Measurements from ENCODE around the gene MERTK.

Gene MERTK

DNA sequence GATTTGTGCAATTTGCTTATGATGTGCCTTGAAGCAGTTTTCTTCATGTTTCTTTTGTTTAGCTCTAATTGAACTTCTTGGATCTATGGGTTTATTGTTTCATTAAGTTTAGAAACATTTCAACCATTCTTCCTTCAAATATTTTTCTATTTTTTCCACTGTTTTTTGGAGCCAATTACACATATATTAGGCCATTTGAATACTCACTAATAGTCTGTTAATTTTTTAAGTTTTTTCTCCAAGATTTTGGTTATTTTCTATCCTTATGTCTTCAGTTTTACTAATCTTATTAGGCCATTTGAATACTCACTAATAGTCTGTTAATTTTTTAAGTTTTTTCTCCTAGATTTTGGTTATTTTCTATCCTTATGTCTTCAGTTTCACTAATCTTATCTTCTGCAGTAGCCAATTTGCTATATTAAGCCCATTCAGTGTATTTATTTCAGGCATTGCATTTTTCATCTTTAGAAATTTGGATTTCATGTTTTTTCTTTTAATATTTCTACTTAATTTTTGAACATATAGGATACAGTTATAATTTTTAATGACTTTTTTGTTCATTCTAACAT, 147.1 kb downstream of the MERTK start:
- Histone ChIP-seq H3K9me3 (ENCODE audit: insufficient read depth, low read depth, low read length) (no peaks in the 10 kb centered on the region), H3K4me1 (ENCODE audit: insufficient read depth, low read length, poor library complexity, severe bottlenecking) (no peaks in the 10 kb centered on the region), H3K4me3 (ENCODE audit: low read length, poor library complexity, severe bottlenecking) (no peak overlapping the region), H3K27me3 (ENCODE audit: insufficient read depth, low read length, poor library complexity, severe bottlenecking) (no peaks in the 10 kb centered on the region), H3K4me2 (ENCODE audit: low read depth, low read length, poor library complexity, severe bottlenecking) (no peak overlapping the region), H3K9me2 (replicated peaks; ENCODE audit: low read depth, low read length) (no peaks in the 10 kb centered on the region), H3F3A (ENCODE audit: low read depth) (no peaks in the 10 kb centered on the region), H3K36me3 (ENCODE audit: insufficient read depth, low read length) (no peaks in the 10 kb centered on the region), H2AFZ (ENCODE audit: low read length) (no peak overlapping the region), H4K20me1 (ENCODE audit: insufficient read depth, low read length, poor library complexity, severe bottlenecking) (no peaks in the 10 kb centered on the region), H3K9ac (ENCODE audit: low read depth, low read length, poor library complexity, severe bottlenecking) (no peak overlapping the region), H3K79me2 (ENCODE audit: insufficient read depth, low read length) (no peaks in the 10 kb centered on the region)
- TF ChIP-seq EZH2phosphoT487 (IDR thresholded peaks at IDR 0.05; ENCODE audit: borderline replicate concordance) = no peak
- TF ChIP-seq, protein P1, sequence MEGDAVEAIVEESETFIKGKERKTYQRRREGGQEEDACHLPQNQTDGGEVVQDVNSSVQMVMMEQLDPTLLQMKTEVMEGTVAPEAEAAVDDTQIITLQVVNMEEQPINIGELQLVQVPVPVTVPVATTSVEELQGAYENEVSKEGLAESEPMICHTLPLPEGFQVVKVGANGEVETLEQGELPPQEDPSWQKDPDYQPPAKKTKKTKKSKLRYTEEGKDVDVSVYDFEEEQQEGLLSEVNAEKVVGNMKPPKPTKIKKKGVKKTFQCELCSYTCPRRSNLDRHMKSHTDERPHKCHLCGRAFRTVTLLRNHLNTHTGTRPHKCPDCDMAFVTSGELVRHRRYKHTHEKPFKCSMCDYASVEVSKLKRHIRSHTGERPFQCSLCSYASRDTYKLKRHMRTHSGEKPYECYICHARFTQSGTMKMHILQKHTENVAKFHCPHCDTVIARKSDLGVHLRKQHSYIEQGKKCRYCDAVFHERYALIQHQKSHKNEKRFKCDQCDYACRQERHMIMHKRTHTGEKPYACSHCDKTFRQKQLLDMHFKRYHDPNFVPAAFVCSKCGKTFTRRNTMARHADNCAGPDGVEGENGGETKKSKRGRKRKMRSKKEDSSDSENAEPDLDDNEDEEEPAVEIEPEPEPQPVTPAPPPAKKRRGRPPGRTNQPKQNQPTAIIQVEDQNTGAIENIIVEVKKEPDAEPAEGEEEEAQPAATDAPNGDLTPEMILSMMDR (conservative IDR thresholded peaks at IDR 0.05; ENCODE audit: low read length) = no peak

DNA sequence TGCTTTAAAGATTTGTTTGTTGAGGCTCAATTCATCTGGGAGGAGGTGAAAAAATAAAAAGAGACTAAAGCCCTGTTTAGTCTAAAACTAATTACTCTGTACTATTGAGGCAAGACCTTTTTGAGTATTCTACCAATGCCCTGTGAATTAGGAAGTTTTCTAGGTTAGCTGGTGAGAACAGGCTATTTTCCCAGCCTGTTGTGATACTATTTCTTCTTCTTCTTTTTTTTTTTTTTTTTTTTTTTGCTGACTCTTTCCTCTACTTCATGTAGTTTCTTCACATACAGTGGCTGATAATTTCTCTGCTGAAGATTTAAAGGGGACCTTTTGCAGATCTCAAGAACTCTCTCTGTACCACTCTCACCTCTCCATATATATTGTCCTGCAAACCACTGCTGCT, 147.8 kb downstream of the MERTK start:
- Histone ChIP-seq H3K4me3 (ENCODE audit: low read length, poor library complexity, severe bottlenecking) (no peak overlapping the region), H4K20me1 (ENCODE audit: insufficient read depth, low read length, poor library complexity, severe bottlenecking) (no peaks in the 10 kb centered on the region), H3K4me2 (ENCODE audit: low read depth, low read length, poor library complexity, severe bottlenecking) (no peak overlapping the region), H3F3A (ENCODE audit: low read depth) (no peaks in the 10 kb centered on the region), H3K4me1 (ENCODE audit: insufficient read depth, low read length, poor library complexity, severe bottlenecking) (no peaks in the 10 kb centered on the region), H3K9me2 (replicated peaks; ENCODE audit: low read depth, low read length) (no peaks in the 10 kb centered on the region), H3K36me3 (ENCODE audit: insufficient read depth, low read length) (no peaks in the 10 kb centered on the region), H3K27me3 (ENCODE audit: insufficient read depth, low read length, poor library complexity, severe bottlenecking) (no peaks in the 10 kb centered on the region), H3K9ac (ENCODE audit: low read depth, low read length, poor library complexity, severe bottlenecking) (no peak overlapping the region), H3K79me2 (ENCODE audit: insufficient read depth, low read length) (no peaks in the 10 kb centered on the region), H2AFZ (ENCODE audit: low read length) (no peak overlapping the region), H3K9me3 (ENCODE audit: insufficient read depth, low read depth, low read length) (no peaks in the 10 kb centered on the region)
- TF ChIP-seq EZH2phosphoT487 (IDR thresholded peaks at IDR 0.05; ENCODE audit: borderline replicate concordance) = no peak
- TF ChIP-seq, protein P1 (conservative IDR thresholded peaks at IDR 0.05; ENCODE audit: low read length) = no peak

DNA sequence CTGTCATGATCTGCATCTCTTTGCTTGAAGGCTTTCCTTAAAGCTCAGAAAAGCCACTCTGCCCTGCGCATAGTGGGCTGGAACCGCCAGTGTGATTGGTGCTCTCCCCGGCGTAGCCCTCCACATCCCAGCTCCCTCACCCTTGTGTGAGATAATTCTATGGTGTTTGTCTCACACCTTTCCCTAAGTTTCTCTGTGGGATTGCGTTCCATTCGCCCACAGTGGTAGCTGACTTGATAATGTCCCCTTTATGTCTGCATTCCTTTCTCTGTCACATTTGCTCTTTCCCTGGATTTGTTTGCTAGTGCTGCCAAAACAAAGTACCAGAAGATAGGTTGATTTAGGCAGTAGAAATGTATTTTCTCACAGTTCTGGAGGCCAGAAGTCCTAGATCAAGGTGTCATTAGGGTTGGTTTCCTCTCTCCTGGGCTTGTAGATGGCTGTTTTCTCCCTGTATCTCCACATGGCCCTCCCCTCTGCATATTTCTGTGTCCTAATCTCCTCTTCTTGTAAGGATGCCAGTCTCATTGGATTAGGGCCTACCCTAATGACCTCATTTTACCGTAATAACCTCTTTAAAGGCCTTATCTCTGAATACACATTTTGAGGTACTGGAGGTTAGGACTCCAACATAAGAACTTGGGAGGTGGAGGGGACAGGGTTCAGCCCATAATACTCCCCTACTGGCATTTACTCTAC, 149.3 kb downstream of the MERTK start:
- H3K4me2 ChIP-seq (ENCODE audit: low read depth, low read length, poor library complexity, severe bottlenecking) = no peak overlapping the region
- H3K4me3 ChIP-seq (ENCODE audit: low read length, poor library complexity, severe bottlenecking) = no peak overlapping the region
- no peaks in the 10 kb centered on the region for H3K27me3 ChIP-seq (ENCODE audit: insufficient read depth, low read length, poor library complexity, severe bottlenecking)
- H3K36me3 ChIP-seq (ENCODE audit: insufficient read depth, low read length) = no peaks in the 10 kb centered on the region
- H3K4me1 ChIP-seq (ENCODE audit: insufficient read depth, low read length, poor library complexity, severe bottlenecking) = no peaks in the 10 kb centered on the region
- H3K9me3 ChIP-seq (ENCODE audit: insufficient read depth, low read depth, low read length) = no peaks in the 10 kb centered on the region
- no peaks in the 10 kb centered on the region for H3F3A ChIP-seq (ENCODE audit: low read depth)
- H3K9me2 ChIP-seq (replicated peaks; ENCODE audit: low read depth, low read length) = no peaks in the 10 kb centered on the region
- no peak overlapping the region for H3K9ac ChIP-seq (ENCODE audit: low read depth, low read length, poor library complexity, severe bottlenecking)
- H4K20me1 ChIP-seq (ENCODE audit: insufficient read depth, low read length, poor library complexity, severe bottlenecking) = no peaks in the 10 kb centered on the region
- no peak overlapping the region for H2AFZ ChIP-seq (ENCODE audit: low read length)
- H3K79me2 ChIP-seq (ENCODE audit: insufficient read depth, low read length) = no peaks in the 10 kb centered on the region
- no peak for TF ChIP-seq EZH2phosphoT487 (IDR thresholded peaks at IDR 0.05; ENCODE audit: borderline replicate concordance)
- TF ChIP-seq, protein P1 (conservative IDR thresholded peaks at IDR 0.05; ENCODE audit: low read length) = no peak

All from Loucy (cell line).